LoVo (cell line): ENCODE measurements around the gene SEMA3B.
"Not testable (repeated sequence)": the region's sequence is repeated elsewhere in the genome, so short reads cannot be mapped to it uniquely, and the experiment has no call there.

ENCODE experiments used
- DNase-seq: peaks from one replicate; pipeline ENCODE4 v3.0.0-alpha.2; 2016; ENCODE audit warnings: low spot score

Gene SEMA3B

DNA sequence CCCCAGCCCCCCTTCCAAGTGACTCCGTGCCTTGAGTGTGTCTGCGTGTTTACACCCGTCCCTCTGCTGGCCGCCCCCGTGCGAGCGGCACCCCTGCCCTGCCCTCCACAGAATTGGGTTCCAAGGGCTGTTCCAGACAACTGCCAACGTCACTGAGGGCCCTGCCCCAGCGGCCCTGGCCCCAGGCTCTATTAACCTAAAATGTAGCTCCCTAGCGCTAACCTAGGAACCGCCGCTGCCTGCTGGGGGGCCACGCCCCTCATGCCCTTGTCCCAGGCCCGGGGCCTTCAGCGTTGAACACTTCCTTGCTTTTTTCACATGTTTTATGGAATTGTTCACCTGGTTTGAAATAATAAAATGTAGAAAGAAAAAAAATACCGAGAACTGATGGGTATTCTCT is 10.0 kb upstream of the SEMA3B start:
- DNase-seq: no peak

DNA sequence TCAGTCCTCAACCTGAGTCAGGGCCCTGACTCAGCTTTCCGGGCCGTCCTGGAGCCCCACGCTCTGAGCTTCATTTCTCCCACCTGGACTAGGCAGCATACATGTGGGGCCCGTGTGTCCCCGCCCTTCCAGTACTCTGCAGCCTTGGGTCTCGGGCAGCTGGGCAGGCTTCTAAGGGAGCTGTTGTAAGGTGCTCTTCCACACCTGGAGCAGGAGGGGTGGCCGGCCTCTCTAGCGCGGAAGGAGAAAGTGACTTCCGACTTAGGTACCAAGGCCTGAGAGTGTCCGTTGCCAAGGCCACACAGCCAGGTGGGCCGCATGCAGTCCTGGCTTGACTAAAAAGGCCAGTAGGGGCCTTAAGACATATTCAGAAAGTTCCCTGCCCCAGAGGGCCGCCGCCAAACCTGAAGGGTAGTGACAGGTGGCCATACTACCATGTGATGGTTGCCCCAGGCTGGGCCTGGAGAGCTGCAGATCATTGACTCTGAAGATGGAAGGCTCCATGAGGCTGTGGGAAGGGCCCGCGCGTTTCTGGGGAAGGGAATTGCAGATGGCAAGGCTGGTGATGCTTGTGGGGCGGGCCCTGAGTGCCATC is 9.4 kb upstream of the SEMA3B start:
- no peak for DNase-seq

DNA sequence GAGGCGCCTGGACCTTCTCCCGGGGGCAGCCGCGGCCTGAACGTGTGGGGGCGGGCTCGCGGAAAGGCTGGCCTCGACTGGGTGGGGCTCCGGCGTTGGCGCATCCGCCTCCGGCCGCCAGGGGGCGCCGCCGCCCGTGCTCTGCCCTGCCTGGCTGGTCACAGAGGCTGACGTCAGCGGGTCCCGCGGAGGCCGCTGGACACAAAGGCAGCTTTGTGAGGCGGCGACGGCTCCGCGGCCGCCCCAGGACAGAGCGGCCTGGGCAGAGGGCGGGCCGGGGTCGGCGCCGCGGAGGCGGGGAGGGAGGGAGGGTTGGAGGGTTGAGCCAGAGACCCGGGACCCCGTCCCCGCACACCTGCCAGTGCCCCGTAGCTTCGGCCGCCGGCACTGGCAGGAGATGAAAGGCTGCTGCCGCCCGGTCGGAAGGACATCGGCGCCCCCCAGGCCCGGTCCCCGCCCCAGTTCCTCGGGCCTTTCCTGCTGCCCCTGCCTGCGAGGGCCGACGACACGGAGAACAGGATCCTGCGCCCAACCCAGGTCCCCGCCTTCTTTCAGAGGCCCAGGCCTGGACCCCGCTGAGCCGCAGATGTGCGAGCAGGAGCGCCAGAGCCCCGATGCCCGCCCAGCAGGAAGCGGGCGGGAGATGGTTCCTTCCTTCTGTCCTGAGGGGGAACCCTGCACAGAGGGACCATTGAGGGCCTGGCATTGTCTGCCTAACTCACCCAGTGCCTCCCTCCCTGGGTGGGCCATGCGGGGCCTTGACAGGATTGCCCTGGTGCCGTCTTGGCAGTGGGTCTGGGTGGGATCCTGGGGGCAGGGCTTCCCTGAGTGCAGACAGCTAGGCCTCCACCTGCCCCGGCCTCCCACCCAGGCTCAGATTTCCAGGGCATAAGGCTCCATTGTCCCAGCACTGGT is 8.7 kb upstream of the SEMA3B start:
- peak; percentile 91 for DNase-seq

DNA sequence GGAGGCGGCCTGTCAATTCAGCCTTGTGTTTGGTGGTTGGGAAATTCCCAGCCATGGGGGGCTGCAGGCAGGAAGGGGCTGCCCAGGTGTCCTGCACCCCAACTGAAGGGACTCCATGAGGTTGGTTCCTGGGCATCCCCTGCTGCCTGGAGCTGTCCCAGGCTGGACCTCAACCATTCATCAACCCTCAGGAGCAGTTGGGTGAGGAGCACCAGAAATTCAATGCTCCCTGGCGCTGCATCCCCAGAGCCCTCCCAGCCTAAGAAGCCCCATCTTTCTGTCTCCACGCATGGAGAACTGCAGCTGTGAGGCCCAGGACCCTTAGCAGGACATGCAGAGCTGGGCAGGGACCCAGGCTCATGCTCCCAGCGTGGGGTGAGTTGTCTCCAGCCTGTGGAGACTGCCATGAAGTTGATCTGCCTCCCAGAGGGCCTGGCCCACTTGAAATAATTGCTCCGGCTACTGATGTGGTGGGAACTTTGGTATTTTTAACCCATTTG is 8.0 kb upstream of the SEMA3B start:
- no peak for DNase-seq

DNA sequence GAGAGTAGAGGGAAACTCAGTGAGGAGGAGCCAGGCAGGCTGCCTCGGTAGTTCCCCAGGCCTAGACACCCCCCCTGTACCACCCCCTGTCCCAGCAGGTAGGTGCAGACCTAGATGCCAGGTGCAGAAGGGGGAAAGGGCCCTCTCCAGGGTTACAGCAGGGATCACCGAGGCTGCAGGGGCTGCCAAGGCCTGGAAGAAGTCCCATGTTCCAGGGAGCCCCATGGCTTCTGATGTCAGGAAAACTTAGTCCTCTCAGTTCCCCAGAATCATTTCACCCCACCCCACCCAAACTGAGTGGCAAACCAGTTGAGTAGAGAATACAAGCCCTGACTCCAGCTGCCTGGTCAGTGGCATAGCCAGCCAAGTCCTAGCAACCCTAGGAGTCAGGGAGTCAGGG is 7.4 kb upstream of the SEMA3B start:
- no peak for DNase-seq

DNA sequence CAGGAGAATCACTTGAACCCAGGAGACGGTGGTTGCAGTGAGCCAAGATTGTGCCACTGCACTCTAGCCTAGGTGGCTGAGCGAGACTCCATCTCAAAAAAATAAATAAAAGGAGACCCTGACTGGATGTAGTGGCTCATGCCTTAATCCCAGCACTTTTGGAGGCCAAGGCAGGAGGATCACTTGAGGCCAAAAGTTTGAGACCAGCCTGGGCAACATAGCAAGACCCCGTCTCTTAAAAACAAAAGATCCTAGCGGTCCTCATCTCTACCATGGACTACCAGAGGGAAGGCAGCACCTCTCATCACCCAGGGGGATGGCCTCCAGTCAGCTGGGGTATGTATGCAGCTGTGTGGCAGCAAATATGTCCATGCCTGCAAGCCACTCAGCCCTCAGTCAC is 6.7 kb upstream of the SEMA3B start:
- DNase-seq: not testable (repeated sequence)

DNA sequence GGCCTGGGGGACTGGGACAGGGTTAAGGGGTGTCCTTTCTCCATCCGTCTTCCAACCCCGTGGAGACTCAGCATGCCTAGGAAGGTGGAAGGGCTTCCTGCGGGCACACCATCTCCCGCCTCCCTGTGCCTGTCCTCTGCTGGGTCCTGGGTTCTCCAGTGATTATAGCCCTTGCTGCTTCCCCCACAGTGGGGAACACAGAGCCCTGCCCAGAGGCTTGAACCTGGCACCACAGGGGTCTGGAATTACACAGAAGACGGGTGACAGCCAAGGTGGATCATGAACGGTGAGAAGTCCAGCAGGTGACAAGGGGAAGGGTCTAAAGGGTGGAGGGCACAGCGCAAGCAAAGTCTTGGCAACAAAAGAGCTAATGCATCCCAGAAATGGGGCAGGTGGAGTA is 6.2 kb upstream of the SEMA3B start:
- no peak for DNase-seq

DNA sequence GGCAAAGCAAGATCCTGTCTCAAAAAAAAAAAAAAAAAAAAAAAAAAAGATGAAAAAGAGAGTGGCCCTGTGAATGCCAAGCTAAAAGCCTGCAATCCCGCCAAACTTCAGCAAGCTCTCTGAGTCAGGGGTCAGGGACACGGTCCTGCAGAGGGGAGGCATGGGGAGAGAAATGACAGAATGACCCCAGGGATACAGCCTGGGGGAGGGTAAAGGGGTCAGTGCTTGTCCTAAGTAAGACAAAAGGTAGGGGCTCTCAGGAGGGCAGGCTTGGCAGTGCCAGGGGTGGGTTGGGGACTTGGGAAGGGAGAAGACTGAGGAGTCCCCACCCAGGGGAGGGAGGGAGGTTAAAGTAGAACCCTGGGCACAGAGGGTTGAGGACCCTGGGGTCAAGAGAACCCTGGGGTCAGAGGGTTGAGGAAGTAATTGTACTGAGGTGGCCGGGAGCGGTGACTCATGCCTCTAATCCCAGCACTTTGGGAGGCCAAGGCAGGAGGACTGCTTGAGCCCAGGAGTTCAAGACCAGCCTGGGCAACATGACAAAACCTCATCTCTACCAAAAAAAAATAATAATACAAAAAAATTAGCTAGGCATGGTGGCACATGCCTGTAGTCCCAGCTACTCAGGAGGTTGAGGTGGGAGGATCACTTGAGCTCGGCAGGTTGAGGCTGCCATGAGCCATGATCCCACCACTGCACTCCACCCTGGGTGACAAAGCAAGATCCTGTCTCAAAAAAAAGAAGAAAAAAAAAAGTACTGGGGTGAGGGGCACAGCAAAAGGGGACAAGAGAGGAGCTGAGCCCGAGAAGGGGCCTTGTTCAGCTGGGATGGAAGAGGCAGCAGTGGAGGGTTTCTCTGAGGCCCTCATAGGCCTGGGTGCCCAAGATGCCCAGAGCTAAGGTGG is 5.2 kb upstream of the SEMA3B start:
- no peak for DNase-seq

DNA sequence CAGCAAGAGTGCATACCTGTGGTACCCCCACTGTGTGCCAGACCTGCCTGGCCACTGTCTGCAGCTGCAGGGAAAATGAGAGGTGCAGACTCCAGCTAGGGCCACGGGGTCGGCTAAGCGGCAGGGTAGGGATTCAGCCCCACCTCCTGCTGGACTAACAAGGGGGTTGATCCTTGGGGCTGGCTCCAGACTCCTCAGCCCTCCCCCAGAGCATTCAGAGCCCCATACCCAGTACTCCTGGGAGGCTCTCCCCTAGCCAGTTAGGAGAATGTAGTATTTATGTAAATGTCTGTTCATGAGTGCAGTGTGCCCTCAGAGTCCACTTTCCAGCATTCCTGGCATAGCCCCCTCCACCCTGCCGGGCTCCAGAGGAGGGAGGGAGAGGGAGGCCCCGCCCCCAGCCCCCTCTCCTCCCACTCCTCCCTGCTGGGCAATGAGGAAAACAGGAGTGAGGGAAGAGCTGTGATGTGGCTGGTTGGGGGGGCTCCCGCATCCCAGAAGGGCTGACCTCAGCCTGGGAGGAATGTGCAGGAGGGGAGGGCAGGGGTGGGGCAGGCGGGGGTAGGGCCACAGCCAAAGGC is 4.5 kb upstream of the SEMA3B start:
- peak; percentile 85 for DNase-seq

DNA sequence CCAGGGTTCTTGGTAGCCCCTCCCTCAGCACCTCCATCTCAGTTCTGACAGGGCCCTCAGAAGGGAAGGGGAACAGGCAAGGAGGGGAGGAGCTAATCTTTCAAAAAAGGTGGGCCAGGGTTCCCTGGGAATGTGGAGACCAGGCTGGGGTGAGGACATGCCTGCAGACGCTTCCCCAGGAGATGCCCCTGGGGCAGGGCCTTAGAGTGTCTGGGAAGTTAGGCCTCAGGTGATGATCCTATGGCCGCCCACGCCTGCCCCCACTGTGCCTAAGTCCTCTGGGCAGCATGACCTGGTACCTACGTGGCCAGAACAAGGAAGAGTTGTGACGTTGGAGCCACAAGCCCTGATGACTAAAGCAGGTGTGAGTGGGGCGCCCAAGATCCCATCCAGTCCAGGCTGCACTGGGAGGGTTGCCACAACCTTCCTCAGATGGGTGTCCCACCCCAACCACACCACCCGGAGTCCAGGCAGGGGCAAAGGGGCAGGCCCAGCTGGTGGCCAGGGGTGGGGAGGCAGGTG is 3.9 kb upstream of the SEMA3B start:
- DNase-seq: peak; percentile 71

DNA sequence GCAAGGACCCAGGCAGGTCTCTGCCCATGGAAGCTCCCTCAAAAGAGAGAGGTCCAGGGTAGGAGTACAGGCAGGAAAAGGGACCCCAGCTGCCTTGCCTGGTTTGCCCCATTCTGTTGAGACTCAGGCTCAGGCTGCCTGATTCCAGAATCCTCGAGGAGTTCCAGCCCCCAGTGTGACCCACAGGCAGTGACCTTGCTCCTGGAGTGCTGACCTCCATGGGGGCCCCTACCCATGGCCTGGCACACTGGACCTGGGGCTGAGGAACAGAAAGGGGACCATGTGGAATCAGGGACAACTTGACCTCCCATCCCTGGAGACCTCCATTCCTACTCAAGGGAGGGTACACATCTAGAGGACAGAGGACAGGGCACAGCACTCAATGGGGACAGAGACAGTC is 3.4 kb upstream of the SEMA3B start:
- DNase-seq: no peak

DNA sequence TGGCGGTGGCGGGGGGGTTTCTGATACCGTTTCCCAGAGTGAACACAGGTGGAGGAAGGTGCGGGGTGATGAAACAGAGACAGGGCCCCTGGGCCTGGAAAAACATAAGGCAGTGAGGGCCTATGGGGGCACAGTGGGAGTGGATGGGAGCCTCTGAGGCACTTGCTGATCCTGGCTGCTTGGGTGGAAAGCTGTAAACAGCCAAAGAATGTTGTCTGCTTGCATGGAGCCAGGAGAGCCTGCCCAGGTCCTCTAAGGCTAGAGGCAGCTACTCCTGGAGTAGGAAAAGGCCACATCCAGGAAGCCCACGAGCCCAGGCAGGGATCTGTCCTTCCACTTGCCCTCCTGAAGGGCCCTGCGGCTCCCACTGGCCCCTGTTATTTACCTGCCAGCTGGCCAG is 2.9 kb upstream of the SEMA3B start:
- no peak for DNase-seq

DNA sequence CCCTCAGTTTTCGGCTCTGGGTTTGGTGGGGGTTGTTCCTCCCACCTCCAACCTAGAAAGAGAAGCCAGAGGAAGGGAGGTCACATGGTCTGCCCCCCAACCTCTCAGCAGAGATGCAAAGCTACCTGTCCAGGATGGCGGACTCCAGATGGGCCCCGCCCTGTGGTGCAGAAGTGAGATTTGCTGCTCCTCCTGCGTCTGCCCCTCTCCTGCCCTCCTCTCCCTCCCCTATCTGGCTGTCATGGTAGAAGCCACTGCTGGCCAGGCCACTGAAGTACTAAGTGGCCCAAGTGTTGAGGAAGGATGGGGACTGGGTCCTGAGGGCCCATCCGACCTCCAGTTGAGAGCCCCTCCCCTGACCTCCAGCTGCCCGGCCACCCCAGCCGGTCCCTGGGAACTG is 2.1 kb upstream of the SEMA3B start:
- DNase-seq: no peak

DNA sequence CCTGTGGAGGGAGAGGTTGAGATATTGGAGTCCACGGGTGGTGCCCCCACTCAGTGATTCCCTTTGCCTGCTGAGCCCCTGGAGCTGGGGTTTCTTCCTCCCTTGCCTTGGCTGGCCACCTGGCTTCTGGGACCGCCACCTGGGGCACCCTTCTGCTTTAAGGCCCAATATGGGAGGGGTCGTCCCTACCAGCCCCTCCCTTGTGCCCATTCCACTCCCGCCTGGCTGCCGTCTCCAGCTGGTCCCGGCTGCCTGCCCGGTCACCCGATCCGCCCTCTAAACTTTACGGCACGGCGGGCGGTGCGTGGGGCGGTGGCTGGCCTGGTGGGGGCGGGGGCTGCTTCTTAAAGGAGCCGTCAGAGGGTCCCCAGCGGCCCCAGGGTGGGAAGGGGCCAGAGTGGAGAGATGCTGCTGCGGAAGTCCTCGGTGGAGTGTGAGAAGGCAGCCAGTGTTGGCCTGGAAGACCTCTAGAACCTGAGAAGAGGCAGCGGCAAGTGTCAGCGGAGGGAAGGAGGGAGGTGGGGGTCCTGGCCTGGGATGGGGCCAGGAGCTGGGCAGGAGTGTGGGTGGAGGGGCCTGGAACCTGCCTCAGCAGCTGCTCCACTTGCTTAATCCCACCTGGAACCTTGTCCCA is 1.6 kb upstream of the SEMA3B start:
- no peak for DNase-seq

DNA sequence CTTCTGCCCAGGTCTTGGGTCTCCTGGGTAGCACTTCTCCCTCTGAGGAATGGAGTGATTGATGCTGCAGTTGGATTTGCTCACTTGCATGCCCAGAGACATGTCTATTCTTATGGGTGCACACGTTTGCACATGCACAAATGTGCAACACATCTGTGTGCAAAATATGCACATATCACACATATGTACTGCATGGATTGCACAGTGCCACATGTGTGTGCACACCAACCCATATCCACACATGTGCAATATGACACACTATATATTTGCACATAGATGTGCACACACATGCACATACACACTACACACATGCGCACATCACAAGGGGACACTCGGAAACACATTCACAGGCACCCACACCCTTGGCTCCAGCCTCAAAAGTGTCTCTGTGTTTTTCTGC is 671 bp upstream of the SEMA3B start:
- DNase-seq: no peak

DNA sequence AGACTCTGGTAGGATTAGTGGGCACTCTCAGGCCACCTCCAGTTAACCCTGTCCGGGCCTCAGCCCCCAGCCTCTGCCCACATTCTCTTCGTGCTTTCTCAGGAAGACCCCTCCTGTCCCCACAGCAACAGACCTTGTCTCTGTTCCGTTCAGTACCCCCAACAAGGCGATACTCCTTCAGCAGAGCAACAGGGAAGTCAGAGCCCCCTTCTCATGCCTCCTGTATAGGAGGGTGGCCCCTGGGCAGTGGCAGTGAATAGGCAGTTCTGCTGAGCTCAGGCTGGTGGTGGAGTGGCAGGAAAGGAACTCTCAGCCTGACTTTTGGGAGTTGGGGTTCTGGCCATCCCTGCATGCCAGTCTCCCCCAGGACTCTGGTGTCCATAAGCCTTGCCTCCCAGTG is 513 bp downstream of the SEMA3B start:
- no peak for DNase-seq

DNA sequence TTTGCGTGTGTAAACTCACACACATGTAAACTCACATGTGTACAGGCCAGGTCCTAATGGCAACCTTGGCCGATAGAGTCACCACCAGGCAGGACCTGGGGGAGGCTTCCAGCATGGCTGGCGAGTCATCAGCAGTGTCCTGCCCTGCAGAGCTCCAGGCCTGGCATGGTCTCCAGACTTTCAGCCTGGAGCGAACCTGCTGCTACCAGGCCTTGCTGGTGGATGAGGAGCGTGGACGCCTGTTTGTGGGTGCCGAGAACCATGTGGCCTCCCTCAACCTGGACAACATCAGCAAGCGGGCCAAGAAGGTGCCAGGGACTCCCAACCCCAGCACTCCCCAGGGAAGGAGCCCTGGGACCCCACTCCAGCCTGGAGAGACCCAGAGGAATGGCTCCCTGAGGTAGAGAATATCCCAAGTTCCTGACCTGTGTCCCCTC is 1.0 kb downstream of the SEMA3B start:
- peak; percentile 44 for DNase-seq

DNA sequence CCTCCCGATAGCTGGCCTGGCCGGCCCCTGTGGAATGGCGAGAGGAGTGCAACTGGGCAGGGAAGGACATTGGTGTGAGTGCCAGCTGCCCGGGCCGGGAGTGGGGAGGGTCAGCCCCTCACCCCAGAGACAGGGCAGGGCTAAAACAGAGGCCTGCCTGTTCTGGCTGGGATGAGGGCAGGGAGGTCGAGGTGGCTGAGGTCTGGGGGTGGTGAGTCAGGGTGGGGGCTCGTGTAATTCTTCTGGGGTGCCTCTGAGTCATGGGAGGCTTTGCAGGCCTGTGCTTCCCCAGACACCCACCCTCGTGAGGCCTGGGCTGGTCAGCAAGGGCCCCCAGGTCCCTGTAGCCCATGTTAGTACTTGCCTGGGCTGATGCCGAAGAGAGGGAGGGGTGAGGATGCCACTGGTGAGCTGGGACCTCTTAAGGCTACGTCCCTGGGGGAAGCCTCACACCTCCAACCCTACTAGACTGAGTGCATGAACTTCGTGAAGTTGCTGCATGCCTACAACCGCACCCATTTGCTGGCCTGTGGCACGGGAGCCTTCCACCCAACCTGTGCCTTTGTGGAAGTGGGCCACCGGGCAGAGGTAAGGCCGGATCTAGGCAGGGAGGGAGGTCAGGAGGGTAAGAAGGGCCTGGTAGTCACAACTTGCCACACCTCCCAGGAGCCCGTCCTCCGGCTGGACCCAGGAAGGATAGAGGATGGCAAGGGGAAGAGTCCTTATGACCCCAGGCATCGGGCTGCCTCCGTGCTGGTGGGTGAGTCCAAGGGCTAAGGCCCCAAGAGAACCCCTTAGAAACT is 1.7 kb downstream of the SEMA3B start:
- DNase-seq: no peak

DNA sequence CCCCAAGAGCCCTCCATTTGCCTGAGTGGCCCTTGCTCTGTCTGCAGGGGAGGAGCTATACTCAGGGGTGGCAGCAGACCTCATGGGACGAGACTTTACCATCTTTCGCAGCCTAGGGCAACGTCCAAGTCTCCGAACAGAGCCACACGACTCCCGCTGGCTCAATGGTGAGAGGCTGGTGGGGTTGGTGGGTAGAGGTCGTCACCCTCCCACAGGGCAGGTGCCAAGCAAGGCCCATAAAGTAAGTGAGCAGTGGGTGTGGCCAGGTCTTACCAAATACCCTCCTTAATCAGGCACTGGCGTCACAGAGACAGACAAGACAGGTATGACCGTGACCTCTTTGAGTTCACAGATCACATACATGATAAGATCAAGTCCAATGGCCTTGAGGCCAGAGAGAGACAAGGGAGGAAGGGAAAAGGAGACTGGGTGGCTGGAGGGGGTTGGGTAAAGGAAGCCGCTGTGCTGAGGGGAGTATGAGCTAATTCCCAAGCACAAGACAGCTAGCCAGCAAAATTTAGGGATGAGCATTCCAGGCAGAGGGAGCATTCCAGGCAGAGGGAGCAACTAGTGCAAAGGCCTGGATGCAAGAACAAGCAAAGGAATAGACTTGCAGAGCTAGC is 2.5 kb downstream of the SEMA3B start:
- DNase-seq: no peak

DNA sequence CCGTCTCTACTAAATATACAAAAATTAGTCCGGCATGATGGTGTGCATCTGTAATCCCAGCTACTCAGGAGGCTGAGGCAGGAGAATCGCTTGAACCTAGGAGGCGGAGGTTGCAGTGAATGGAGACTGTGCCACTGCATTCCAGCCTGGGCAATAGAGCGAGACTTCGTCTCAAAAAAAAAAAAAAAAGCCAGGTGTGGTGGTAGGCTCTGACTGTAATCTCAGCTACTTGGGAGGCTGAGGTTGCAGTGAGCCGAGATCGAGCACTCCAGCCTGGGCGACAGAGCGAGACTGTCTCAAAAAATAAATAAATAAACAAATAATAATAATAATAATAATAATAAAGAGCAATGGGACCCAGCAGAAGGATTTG is 3.6 kb downstream of the SEMA3B start:
- not testable (repeated sequence) for DNase-seq
